HL-60 (cell line): ENCODE results near the gene CPED1.
A peak's percentile ranks its signal among the peaks of the same experiment; 100 is the strongest.

Experiments used
- DNase-seq, 2 experiments: peaks; one replicate each; pipeline ENCODE4 v3.0.0-alpha.2; 2010 to 2020; ENCODE audit warnings: low read depth in 1 of 2, low spot score in 1 of 2
- H3K27ac ChIP-seq: fragments of 250-450 bp; sonication (Bioruptor Pico); replicated peaks from 2 replicates; pipeline ENCODE4 v1.5.1; 2020; ENCODE audit warnings: mild to moderate bottlenecking, moderate library complexity
- H3K27me3 ChIP-seq: fragments of 250-450 bp; sonication (Bioruptor Pico); 2 replicates; pipeline ENCODE4 v1.5.1; 2021; ENCODE audit warnings: mild to moderate bottlenecking, moderate library complexity; ENCODE audit not compliant: insufficient read depth, poor library complexity, severe bottlenecking
- H3K4me3 ChIP-seq: replicated peaks from 2 replicates; pipeline ENCODE4 v1.5.1; 2011; ENCODE audit warnings: mild to moderate bottlenecking, control low read depth, low read length; ENCODE audit not compliant: insufficient read depth
- GABPA ChIP-seq: IDR thresholded peaks from 2 replicates; pipeline ENCODE4 v1.6.1; 2012; ENCODE audit warnings: low read depth
- POLR2AphosphoS5 ChIP-seq: IDR thresholded peaks from 2 replicates; pipeline ENCODE4 v1.6.1; 2012; ENCODE audit warnings: low read depth
- SPI1 ChIP-seq: IDR thresholded peaks from 2 replicates; pipeline ENCODE4 v1.6.1; 2012; ENCODE audit warnings: low read depth, mild to moderate bottlenecking, borderline replicate concordance
- TF ChIP-seq, protein P1 (sequence below): IDR thresholded peaks from one replicate; pipeline ENCODE4 v1.5.1; 2011; ENCODE audit warnings: low read length, control low read depth, inconsistent platforms; ENCODE audit not compliant: insufficient read depth
- TF ChIP-seq, protein P2 (sequence below): IDR thresholded peaks from 2 replicates; pipeline ENCODE4 v1.6.1; 2012; ENCODE audit warnings: low read depth; ENCODE audit not compliant: insufficient replicate concordance

The CPED1 gene

DNA sequence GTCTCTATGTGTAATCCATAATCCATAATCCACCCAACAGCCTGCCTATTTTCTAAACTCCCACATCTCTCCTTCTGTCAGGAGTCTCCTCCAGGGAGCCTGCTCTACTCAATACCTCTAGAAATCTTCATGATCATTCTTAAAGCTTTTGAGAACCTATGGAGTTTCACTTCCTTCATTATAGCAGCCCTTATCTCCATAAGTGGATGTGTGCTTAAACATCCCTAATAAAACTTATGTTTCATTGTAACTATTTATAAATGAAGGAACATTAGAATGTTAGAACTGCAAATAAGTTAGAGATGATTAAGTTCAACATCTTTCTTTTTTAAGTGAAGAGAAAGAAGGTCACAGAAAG is 8.5 kb downstream of the CPED1 start:
- H3K4me3 ChIP-seq: no peak overlapping the region

DNA sequence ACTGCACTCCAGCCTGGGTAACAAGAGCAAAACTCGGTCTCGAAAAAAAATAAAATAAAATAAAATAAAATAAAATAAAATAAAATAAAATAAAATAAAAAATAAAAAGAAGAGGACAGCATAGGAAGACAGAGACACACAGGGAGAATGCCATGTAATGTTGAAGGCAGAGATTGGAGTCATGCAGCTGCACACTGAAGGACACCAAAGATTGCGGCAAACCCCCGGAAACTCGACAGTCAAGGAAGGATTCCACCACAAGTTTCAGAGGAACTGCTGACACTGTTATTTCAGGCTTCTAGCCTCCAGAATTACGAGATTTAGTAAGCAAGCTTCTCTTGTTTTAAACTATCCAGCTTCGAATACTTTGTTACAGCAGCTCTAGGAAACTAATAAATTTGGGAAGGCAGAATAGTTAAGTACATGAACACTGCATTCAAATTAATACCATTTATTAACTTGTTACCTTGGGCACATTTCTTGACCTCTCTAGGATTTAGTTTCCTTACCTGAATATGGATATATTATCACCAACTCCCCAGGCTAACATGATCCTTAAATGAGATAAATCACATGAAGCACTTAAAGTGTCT is 9.5 kb downstream of the CPED1 start:
- Histone ChIP-seq H3K27ac (no peak overlapping the region), H3K4me3 (no peak overlapping the region), H3K27me3 (peaks cover 6% of the 10 kb centered on the region)
- DNase-seq: peak in 1 of 2 experiments; percentile 74
- TF ChIP-seq POLR2AphosphoS5 (peak; percentile 62), SPI1 (no peak; the same call in 1 of the 2 replicates), GABPA (no peak; the same call in 1 of the 2 replicates)
- TF ChIP-seq, protein P1, sequence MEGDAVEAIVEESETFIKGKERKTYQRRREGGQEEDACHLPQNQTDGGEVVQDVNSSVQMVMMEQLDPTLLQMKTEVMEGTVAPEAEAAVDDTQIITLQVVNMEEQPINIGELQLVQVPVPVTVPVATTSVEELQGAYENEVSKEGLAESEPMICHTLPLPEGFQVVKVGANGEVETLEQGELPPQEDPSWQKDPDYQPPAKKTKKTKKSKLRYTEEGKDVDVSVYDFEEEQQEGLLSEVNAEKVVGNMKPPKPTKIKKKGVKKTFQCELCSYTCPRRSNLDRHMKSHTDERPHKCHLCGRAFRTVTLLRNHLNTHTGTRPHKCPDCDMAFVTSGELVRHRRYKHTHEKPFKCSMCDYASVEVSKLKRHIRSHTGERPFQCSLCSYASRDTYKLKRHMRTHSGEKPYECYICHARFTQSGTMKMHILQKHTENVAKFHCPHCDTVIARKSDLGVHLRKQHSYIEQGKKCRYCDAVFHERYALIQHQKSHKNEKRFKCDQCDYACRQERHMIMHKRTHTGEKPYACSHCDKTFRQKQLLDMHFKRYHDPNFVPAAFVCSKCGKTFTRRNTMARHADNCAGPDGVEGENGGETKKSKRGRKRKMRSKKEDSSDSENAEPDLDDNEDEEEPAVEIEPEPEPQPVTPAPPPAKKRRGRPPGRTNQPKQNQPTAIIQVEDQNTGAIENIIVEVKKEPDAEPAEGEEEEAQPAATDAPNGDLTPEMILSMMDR: no peak
- TF ChIP-seq, protein P2, sequence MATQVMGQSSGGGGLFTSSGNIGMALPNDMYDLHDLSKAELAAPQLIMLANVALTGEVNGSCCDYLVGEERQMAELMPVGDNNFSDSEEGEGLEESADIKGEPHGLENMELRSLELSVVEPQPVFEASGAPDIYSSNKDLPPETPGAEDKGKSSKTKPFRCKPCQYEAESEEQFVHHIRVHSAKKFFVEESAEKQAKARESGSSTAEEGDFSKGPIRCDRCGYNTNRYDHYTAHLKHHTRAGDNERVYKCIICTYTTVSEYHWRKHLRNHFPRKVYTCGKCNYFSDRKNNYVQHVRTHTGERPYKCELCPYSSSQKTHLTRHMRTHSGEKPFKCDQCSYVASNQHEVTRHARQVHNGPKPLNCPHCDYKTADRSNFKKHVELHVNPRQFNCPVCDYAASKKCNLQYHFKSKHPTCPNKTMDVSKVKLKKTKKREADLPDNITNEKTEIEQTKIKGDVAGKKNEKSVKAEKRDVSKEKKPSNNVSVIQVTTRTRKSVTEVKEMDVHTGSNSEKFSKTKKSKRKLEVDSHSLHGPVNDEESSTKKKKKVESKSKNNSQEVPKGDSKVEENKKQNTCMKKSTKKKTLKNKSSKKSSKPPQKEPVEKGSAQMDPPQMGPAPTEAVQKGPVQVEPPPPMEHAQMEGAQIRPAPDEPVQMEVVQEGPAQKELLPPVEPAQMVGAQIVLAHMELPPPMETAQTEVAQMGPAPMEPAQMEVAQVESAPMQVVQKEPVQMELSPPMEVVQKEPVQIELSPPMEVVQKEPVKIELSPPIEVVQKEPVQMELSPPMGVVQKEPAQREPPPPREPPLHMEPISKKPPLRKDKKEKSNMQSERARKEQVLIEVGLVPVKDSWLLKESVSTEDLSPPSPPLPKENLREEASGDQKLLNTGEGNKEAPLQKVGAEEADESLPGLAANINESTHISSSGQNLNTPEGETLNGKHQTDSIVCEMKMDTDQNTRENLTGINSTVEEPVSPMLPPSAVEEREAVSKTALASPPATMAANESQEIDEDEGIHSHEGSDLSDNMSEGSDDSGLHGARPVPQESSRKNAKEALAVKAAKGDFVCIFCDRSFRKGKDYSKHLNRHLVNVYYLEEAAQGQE: no peak

More for the DNA sequence above, 8.5 kb downstream of the CPED1 start:
- TF ChIP-seq SPI1: no peak
- TF ChIP-seq POLR2AphosphoS5: no peak
- TF ChIP-seq GABPA: no peak
- TF ChIP-seq, protein P1: no peak
- TF ChIP-seq, protein P2: no peak
- peak overlapping the region; percentile 21; the same call in 1 of the 2 replicates for H3K27ac ChIP-seq
- peaks cover 4% of the 10 kb centered on the region for H3K27me3 ChIP-seq
- DNase-seq: no peak

DNA sequence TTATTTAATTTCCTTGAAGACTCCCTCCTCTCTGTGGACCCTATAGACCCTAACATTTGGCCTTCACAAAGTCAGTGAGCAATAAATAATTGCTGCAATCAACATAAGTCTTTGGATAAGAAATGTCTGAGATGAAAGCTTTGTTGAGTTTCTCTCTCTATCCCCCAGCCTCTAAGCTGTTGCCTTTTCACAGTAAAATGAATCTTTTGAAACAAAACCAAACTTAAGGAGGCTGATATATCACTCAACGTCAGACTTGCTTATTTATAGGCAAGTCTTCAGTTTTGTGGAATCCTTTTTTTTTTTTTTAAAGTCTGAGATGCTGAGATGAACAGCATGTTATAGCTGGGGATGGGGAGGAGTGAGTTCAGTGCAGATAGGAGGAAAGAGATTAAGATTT is 10.0 kb downstream of the CPED1 start:
- Histone ChIP-seq H3K27ac (no peak overlapping the region), H3K27me3 (peaks cover 6% of the 10 kb centered on the region), H3K4me3 (no peak overlapping the region)
- DNase-seq: no peak
- no peak for TF ChIP-seq POLR2AphosphoS5
- no peak for TF ChIP-seq GABPA
- TF ChIP-seq, protein P2: no peak
- TF ChIP-seq, protein P1: no peak
- TF ChIP-seq SPI1: no peak
